Skeletal muscle tissue (tissue), 4 donors: ENCODE measurements around the gene AIM2. TPM values are rescaled to one million over a fixed set of nuclear protein-coding genes. Genes with fewer than 3 reads are reported as not detected.
"Not testable (repeated sequence)": the region's sequence is repeated elsewhere in the genome, so short reads cannot be mapped to it uniquely, and the experiment has no call there.

Source experiments
- H3K27ac ChIP-seq: one replicate; pipeline ENCODE4 v1.7.0; 2013; ENCODE audit warnings: mild to moderate bottlenecking, low read depth, low read length, inconsistent platforms
- H3K27me3 ChIP-seq, 3 donors: one replicate each; pipeline ENCODE4 v1.7.0; 2013; ENCODE audit warnings: low read length in 3 of 3; ENCODE audit not compliant: control insufficient read depth in 3 of 3, insufficient read depth in 3 of 3
- H3K36me3 ChIP-seq, 3 donors: one replicate each; pipeline ENCODE4 v1.7.0; 2013; ENCODE audit warnings: low read length in 3 of 3; ENCODE audit not compliant: control insufficient read depth in 3 of 3, insufficient read depth in 3 of 3
- H3K4me1 ChIP-seq, 3 donors: one replicate each; pipeline ENCODE4 v1.7.0; 2013; ENCODE audit warnings: low read length in 3 of 3, mild to moderate bottlenecking in 3 of 3; ENCODE audit not compliant: control insufficient read depth in 3 of 3, insufficient read depth in 3 of 3
- H3K4me3 ChIP-seq, 3 donors: one replicate each; pipeline ENCODE4 v1.7.0; 2013; ENCODE audit warnings: low read length in 3 of 3
- H3K9ac ChIP-seq, 3 donors: one replicate each; pipeline ENCODE4 v1.7.0; 2013; ENCODE audit warnings: low read length in 3 of 3, mild to moderate bottlenecking in 3 of 3, moderate library complexity in 2 of 3, low read depth in 1 of 3
- H3K9me3 ChIP-seq, 3 donors: one replicate each; pipeline ENCODE4 v1.7.0; 2013; ENCODE audit warnings: low read length in 3 of 3; ENCODE audit not compliant: control insufficient read depth in 3 of 3
- total RNA-seq: library from RNA; depleted of rRNA; stranded (reverse); fragments of >200 nt; gene quantifications from one replicate; pipeline ENCODE4 v1.2.3, GENCODE V29; 2014
- donor health status: Osteomylitis.

The AIM2 gene
- total RNA-seq, 1 donor from 2014 or later, result 0.52 TPM

DNA sequence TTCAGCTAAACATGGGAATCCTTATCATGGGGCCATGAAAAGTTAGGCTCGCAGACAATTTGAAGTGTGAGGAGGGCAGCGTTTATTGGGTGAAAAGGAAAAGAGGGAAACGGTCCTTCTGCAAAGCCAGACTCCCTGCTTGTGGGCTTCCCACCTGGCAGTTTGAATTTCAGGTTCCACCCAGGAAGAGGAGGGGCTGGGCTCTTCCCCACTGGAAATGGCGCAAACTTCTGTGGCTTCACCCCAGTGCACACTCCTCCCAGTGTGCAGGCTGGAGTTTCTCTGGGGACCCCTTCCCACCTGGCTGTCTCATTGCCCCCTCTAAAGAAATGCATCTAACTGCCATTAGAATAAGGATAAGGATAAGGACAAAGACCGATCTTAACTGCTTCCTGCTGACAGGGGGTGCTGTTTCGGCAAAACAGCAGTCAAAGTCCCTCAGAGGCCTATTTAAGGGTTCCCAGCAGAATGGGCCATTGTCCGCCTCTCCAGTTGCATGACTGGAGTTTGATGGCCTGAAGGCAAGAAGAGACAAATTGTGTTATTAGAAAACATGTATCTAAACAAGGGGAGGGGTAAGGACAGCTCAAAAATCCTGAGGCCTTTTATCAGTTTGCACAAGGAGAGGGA lies 20.4 kb downstream of the AIM2 start:
- Histone ChIP-seq H3K36me3 (peaks cover 3 to 26% (median 3%) of the 10 kb centered on the region in 3 donors), H3K4me3 (no peak overlapping the region)

GRCh38 chr1:159055181-159055641 lies 21.4 kb downstream of the AIM2 start:
- Histone ChIP-seq H3K4me1 (peaks cover 0 to 4% (median 0%) of the 10 kb centered on the region in 3 donors), H3K36me3 (peaks cover 3 to 34% (median 3%) of the 10 kb centered on the region in 3 donors), H3K27ac (no peak overlapping the region), H3K27me3 (no peaks in the 10 kb centered on the region), H3K9me3 (no peaks in the 10 kb centered on the region), H3K4me3 (no peak overlapping the region), H3K9ac (no peak overlapping the region)

More for the DNA sequence above, 20.4 kb downstream of the AIM2 start:
- no peak overlapping the region for H3K27ac ChIP-seq
- H3K4me1 ChIP-seq, result peaks cover 0 to 4% (median 0%) of the 10 kb centered on the region in 3 donors
- no peaks in the 10 kb centered on the region for H3K9me3 ChIP-seq
- no peaks in the 10 kb centered on the region for H3K27me3 ChIP-seq
- H3K9ac ChIP-seq, result no peak overlapping the region

GRCh38 chr1:159054427-159054826 lies 22.1 kb downstream of the AIM2 start:
- Histone ChIP-seq H3K4me3 (no peak overlapping the region), H3K4me1 (peaks cover 0 to 4% (median 0%) of the 10 kb centered on the region in 3 donors), H3K9me3 (no peaks in the 10 kb centered on the region), H3K27me3 (no peaks in the 10 kb centered on the region), H3K36me3 (peaks cover 3 to 34% (median 3%) of the 10 kb centered on the region in 3 donors), H3K9ac (no peak overlapping the region), H3K27ac (no peak overlapping the region)

DNA sequence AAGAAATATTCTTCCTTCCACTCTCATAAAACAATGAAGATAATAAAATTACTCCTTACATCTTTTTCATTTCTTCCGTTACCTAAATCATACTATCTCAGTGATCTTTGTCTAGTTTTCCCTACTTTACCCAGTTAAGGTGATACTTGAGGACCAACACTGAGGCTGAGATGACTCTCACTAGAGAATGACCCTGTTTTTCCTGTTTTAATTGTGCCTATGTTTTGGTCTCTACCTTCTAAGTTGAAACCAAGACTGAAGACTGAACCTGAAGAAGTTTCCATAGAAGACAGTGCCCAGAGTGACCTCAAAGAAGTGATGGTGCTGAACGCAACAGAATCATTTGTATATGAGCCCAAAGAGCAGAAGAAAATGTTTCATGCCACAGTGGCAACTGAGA lies 25.1 kb downstream of the AIM2 start:
- H3K27me3 ChIP-seq, result no peaks in the 10 kb centered on the region
- H3K27ac ChIP-seq, result no peak overlapping the region
- H3K9me3 ChIP-seq, result no peaks in the 10 kb centered on the region
- no peak overlapping the region for H3K4me3 ChIP-seq
- H3K4me1 ChIP-seq, result peaks cover 0 to 4% (median 0%) of the 10 kb centered on the region in 3 donors
- no peak overlapping the region for H3K9ac ChIP-seq
- peaks cover 3 to 34% (median 5%) of the 10 kb centered on the region in 3 donors for H3K36me3 ChIP-seq

- H3K9ac ChIP-seq, H3K9me3 ChIP-seq, H3K27me3 ChIP-seq, H3K4me3 ChIP-seq, H3K27ac ChIP-seq, H3K4me1 ChIP-seq: not testable (repeated sequence)
- peaks cover 0 to 16% (median 4%) of the 10 kb centered on the region in 3 donors for H3K36me3 ChIP-seq
Measured at GRCh38 chr1:159046486-159046885, 30.1 kb downstream of the AIM2 start.

DNA sequence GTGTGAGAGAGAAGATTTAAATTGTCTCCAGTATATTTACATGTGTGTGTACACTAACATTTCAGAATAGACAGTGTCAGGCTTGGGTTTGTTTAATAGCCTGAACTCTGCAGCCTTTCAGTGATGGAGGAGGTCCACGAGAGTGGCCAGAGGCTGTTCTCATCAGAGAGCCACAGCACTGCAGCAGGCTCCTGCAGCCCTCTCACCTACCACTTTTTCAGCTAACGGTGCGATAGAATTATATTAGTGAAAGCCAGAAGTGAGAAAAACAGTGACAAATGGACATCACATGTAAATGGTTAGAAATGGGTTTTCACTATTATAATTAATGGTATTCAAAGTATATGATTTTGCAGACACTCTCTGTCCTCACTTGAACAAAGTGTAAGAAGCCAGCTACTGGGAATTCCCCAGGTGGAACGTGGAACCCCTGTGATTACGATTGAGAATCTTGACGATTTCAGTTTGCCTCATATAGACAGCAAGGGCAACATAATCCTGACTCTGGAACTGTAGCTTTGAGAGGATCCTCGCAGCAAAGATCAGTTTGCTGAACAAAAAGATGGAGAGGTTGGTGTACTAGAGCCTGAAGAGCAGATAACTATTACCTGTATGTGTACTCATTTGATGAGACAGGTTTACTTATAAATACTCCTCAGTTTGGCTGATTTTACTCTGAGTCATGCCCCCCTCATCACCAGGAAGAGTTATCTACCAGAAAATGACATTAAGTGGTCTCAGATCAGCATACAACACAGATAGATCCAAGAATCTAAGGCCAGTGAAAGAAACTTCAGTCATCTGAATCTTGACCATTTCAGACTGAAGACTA lies 35.5 kb downstream of the AIM2 start:
- Histone ChIP-seq H3K4me3 (no peak overlapping the region), H3K36me3 (peaks cover under 1 to 31% (median 3%) of the 10 kb centered on the region in 3 donors)

DNA sequence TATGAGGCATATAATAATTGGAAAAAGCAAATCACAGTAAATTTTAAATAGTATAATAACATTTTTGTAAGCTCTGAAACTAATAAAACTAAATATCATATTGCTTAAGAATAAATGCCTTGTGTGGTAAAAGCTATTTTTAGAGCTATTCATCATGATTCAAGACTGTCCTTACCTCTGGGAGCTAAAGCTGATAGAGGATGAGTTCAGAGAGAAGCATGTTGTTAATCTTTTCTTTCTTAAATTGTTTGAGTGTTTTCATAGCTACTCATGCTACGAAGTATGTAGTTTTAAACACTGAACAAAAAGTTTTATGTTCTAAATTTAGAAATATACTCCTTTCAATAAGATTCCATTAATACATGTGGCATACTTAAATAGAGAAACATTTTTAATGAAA lies 36.4 kb downstream of the AIM2 start:
- peaks cover 0 to 32% (median 3%) of the 10 kb centered on the region in 3 donors for H3K36me3 ChIP-seq
- no peak overlapping the region for H3K9ac ChIP-seq
- H3K27ac ChIP-seq, result no peak overlapping the region
- H3K4me3 ChIP-seq, result no peak overlapping the region
- H3K9me3 ChIP-seq, result no peaks in the 10 kb centered on the region
- no peaks in the 10 kb centered on the region for H3K4me1 ChIP-seq
- no peaks in the 10 kb centered on the region for H3K27me3 ChIP-seq

More for the DNA sequence above, 35.5 kb downstream of the AIM2 start:
- H3K27me3 ChIP-seq, result no peaks in the 10 kb centered on the region
- H3K27ac ChIP-seq, result no peak overlapping the region
- H3K9me3 ChIP-seq, result no peaks in the 10 kb centered on the region
- H3K9ac ChIP-seq, result no peak overlapping the region
- no peaks in the 10 kb centered on the region for H3K4me1 ChIP-seq

- peaks cover 0 to 8% (median 4%) of the 10 kb centered on the region in 3 donors for H3K4me1 ChIP-seq
- H3K27me3 ChIP-seq, result no peaks in the 10 kb centered on the region
- H3K9ac ChIP-seq, result no peak overlapping the region
- H3K9me3 ChIP-seq, result no peaks in the 10 kb centered on the region
- H3K4me3 ChIP-seq, result no peak overlapping the region
- no peak overlapping the region for H3K27ac ChIP-seq
- H3K36me3 ChIP-seq, result peaks cover 0 to 26% (median 4%) of the 10 kb centered on the region in 3 donors
Measured at GRCh38 chr1:159030877-159031447, 45.6 kb downstream of the AIM2 start.

DNA sequence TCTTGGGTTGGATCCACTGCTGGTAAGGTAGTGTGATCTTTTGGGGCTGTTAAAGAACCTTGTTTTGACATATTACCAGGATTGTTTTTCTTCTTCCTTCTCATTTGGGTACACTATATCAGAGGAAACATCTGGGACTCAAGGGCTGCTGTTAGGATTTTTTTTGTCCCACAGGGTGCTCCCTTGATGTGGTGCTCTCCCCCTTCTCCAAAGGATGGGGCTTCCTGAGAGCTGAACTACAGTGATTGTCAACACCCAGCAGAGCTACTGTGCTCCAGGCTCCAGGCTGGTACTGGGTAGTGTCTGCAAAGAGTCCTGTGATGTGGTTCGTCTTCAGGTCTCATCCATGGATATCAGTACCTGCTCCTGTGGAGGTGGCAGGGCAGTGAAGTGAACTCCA lies 46.3 kb downstream of the AIM2 start:
- Histone ChIP-seq H3K9ac (no peak overlapping the region), H3K27ac (no peak overlapping the region), H3K36me3 (peaks cover 0 to 24% (median 4%) of the 10 kb centered on the region in 3 donors), H3K4me1 (peaks cover 0 to 8% (median 4%) of the 10 kb centered on the region in 3 donors), H3K27me3 (no peaks in the 10 kb centered on the region), H3K9me3 (no peaks in the 10 kb centered on the region), H3K4me3 (no peak overlapping the region)

- H3K9me3 ChIP-seq, H3K4me3 ChIP-seq, H3K27ac ChIP-seq, H3K4me1 ChIP-seq, H3K27me3 ChIP-seq, H3K9ac ChIP-seq: not testable (repeated sequence)
- H3K36me3 ChIP-seq, result peaks cover 0 to 17% (median 0%) of the 10 kb centered on the region in 3 donors
Measured at GRCh38 chr1:159026841-159027240, 49.7 kb downstream of the AIM2 start.
